ENCODE data around the gene ARHGEF12.

Gene ARHGEF12

GRCh38 chr11:120375076-120375475 lies 38.9 kb downstream of the ARHGEF12 start:
- H2BK120ac ChIP-seq (ENCODE audit: low read depth, low read length), result no peak overlapping the region
- no CpG with 5 or more reads among the region's 3 CpGs for WGBS (ENCODE audit: extremely low coverage, insufficient coverage, low lambda C conversion rate)

GRCh38 chr11:120376547-120377182 lies 40.5 kb downstream of the ARHGEF12 start:
- Histone ChIP-seq H3K4me1 (ENCODE audit: control insufficient read depth, low read depth, low read length) (no peaks in the 10 kb centered on the region), H3K27me3 (ENCODE audit: insufficient read depth, low read length, poor library complexity) (no peaks in the 10 kb centered on the region), H3K79me2 (ENCODE audit: control insufficient read depth, insufficient read depth, low read length) (peaks cover 17% of the 10 kb centered on the region), H3K27ac (ENCODE audit: low read depth, low read length) (no peak overlapping the region), H2AK5ac (ENCODE audit: low read length) (no peak overlapping the region), H3K79me1 (ENCODE audit: low read length) (peaks cover 11% of the 10 kb centered on the region), H3K18ac (ENCODE audit: low read length) (no peak overlapping the region), H2BK120ac (ENCODE audit: low read depth, low read length) (no peak overlapping the region), H2BK5ac (ENCODE audit: low read length) (no peak overlapping the region), H4K5ac (ENCODE audit: low read length) (no peak overlapping the region), H3K56ac (ENCODE audit: low read length) (no peak overlapping the region), H3K9ac (ENCODE audit: low read length) (no peak overlapping the region), H3K4ac (ENCODE audit: low read depth, low read length) (no peak overlapping the region), H3K36me3 (ENCODE audit: control insufficient read depth, insufficient read depth, low read length) (no peaks in the 10 kb centered on the region), H3K4me2 (ENCODE audit: low read length) (no peak overlapping the region), H2BK15ac (replicated peaks; ENCODE audit: low read depth) (no peak overlapping the region), H4K8ac (ENCODE audit: low read depth, low read length) (no peak overlapping the region), H3K4me3 (ENCODE audit: low read length) (no peak overlapping the region), H3K23ac (ENCODE audit: low read length) (no peak overlapping the region)
- no peak for DNase-seq
- no CpG with 5 or more reads among the region's 6 CpGs for WGBS (ENCODE audit: extremely low coverage, insufficient coverage, low lambda C conversion rate)

More at GRCh38 chr11:120375076-120375475, 38.9 kb downstream of the ARHGEF12 start:
- H3K27me3 ChIP-seq (ENCODE audit: insufficient read depth, low read length, poor library complexity), result no peaks in the 10 kb centered on the region
- no peak overlapping the region for H3K56ac ChIP-seq (ENCODE audit: low read length)
- H3K79me1 ChIP-seq (ENCODE audit: low read length), result peaks cover 6% of the 10 kb centered on the region
- DNase-seq, result no peak
- no peak overlapping the region for H3K4me2 ChIP-seq (ENCODE audit: low read length)
- no peak overlapping the region for H4K8ac ChIP-seq (ENCODE audit: low read depth, low read length)
- no peak overlapping the region for H3K23ac ChIP-seq (ENCODE audit: low read length)
- no peak overlapping the region for H3K18ac ChIP-seq (ENCODE audit: low read length)
- H2AK5ac ChIP-seq (ENCODE audit: low read length), result no peak overlapping the region
- H3K9ac ChIP-seq (ENCODE audit: low read length), result no peak overlapping the region
- H3K4me1 ChIP-seq (ENCODE audit: control insufficient read depth, low read depth, low read length), result no peaks in the 10 kb centered on the region
- H3K27ac ChIP-seq (ENCODE audit: low read depth, low read length), result no peak overlapping the region
- no peak overlapping the region for H3K4me3 ChIP-seq (ENCODE audit: low read length)
- H3K79me2 ChIP-seq (ENCODE audit: control insufficient read depth, insufficient read depth, low read length), result peaks cover 11% of the 10 kb centered on the region
- no peak overlapping the region for H2BK15ac ChIP-seq (replicated peaks; ENCODE audit: low read depth)
- no peak overlapping the region for H2BK5ac ChIP-seq (ENCODE audit: low read length)
- no peak overlapping the region for H3K4ac ChIP-seq (ENCODE audit: low read depth, low read length)
- no peak overlapping the region for H4K5ac ChIP-seq (ENCODE audit: low read length)
- no peaks in the 10 kb centered on the region for H3K36me3 ChIP-seq (ENCODE audit: control insufficient read depth, insufficient read depth, low read length)

DNA sequence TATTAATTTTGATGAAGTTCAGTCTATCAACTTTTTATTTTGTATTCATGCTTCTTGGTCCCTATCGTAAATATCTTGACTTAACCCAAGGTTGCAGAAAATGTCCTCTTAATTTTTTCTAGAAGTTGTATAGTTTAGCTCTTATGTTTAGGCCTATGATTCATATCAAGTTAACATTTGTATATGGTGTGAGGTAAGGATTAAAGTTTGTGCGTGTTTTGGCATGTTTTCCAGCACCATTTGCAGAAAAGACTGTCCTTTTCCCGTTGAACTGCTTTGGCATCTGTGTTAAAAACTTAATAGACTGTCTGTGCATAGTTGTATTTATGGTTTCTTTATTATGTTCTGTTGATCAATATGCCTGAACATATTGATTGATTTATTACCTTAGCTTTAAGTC lies 42.3 kb downstream of the ARHGEF12 start:
- Histone ChIP-seq H2BK15ac (replicated peaks; ENCODE audit: low read depth) (no peak overlapping the region), H3K4me3 (ENCODE audit: low read length) (no peak overlapping the region), H3K23ac (ENCODE audit: low read length) (no peak overlapping the region), H3K36me3 (ENCODE audit: control insufficient read depth, insufficient read depth, low read length) (no peaks in the 10 kb centered on the region), H3K4me1 (ENCODE audit: control insufficient read depth, low read depth, low read length) (no peaks in the 10 kb centered on the region), H3K56ac (ENCODE audit: low read length) (no peak overlapping the region), H2BK5ac (ENCODE audit: low read length) (no peak overlapping the region), H3K27me3 (ENCODE audit: insufficient read depth, low read length, poor library complexity) (no peaks in the 10 kb centered on the region), H2BK120ac (ENCODE audit: low read depth, low read length) (no peak overlapping the region), H3K27ac (ENCODE audit: low read depth, low read length) (no peak overlapping the region), H3K4me2 (ENCODE audit: low read length) (no peak overlapping the region), H3K18ac (ENCODE audit: low read length) (no peak overlapping the region), H4K8ac (ENCODE audit: low read depth, low read length) (no peak overlapping the region), H3K9ac (ENCODE audit: low read length) (no peak overlapping the region), H4K5ac (ENCODE audit: low read length) (no peak overlapping the region), H3K79me2 (ENCODE audit: control insufficient read depth, insufficient read depth, low read length) (peaks cover 20% of the 10 kb centered on the region), H3K79me1 (ENCODE audit: low read length) (peaks cover 13% of the 10 kb centered on the region), H3K4ac (ENCODE audit: low read depth, low read length) (no peak overlapping the region), H2AK5ac (ENCODE audit: low read length) (no peak overlapping the region)
- no peak for DNase-seq
- no CpG with 5 or more reads among the region's 3 CpGs for WGBS (ENCODE audit: extremely low coverage, insufficient coverage, low lambda C conversion rate)

DNA sequence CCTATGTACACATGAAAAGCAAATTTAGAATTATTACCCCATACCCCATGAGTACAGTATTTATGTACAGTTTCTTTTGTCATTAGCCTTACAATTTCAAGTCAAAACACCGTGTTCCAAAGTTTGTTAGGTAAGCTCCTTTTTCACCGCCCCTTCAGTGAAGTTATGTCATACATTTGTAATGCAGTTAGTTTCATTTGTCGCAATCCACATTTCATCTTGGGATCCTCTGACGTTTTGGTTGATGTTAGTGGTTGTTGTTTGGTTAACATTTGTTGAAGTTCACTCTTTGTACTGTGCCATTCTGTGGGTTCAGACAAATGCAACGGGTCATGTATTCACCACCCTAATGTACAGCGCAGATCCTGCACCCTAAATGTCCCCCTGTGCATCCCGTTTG lies 45.2 kb downstream of the ARHGEF12 start:
- H2BK120ac ChIP-seq (ENCODE audit: low read depth, low read length), result no peak overlapping the region
- WGBS (ENCODE audit: extremely low coverage, insufficient coverage, low lambda C conversion rate), result no CpG with 5 or more reads among the region's 7 CpGs
- peaks cover 14% of the 10 kb centered on the region for H3K79me1 ChIP-seq (ENCODE audit: low read length)
- H3K4me1 ChIP-seq (ENCODE audit: control insufficient read depth, low read depth, low read length), result peaks cover 6% of the 10 kb centered on the region
- H3K9ac ChIP-seq (ENCODE audit: low read length), result no peak overlapping the region
- no peak overlapping the region for H2BK5ac ChIP-seq (ENCODE audit: low read length)
- H4K5ac ChIP-seq (ENCODE audit: low read length), result no peak overlapping the region
- no peak overlapping the region for H4K8ac ChIP-seq (ENCODE audit: low read depth, low read length)
- no peak overlapping the region for H3K56ac ChIP-seq (ENCODE audit: low read length)
- no peak overlapping the region for H2BK15ac ChIP-seq (replicated peaks; ENCODE audit: low read depth)
- H3K4ac ChIP-seq (ENCODE audit: low read depth, low read length), result no peak overlapping the region
- no peak overlapping the region for H2AK5ac ChIP-seq (ENCODE audit: low read length)
- no peak overlapping the region for H3K18ac ChIP-seq (ENCODE audit: low read length)
- H3K4me2 ChIP-seq (ENCODE audit: low read length), result no peak overlapping the region
- no peak overlapping the region for H3K4me3 ChIP-seq (ENCODE audit: low read length)
- H3K36me3 ChIP-seq (ENCODE audit: control insufficient read depth, insufficient read depth, low read length), result no peaks in the 10 kb centered on the region
- H3K23ac ChIP-seq (ENCODE audit: low read length), result no peak overlapping the region
- H3K27me3 ChIP-seq (ENCODE audit: insufficient read depth, low read length, poor library complexity), result no peaks in the 10 kb centered on the region
- H3K27ac ChIP-seq (ENCODE audit: low read depth, low read length), result no peak overlapping the region
- peaks cover 19% of the 10 kb centered on the region for H3K79me2 ChIP-seq (ENCODE audit: control insufficient read depth, insufficient read depth, low read length)
- no peak for DNase-seq

GRCh38 chr11:120383518-120384155 lies 47.4 kb downstream of the ARHGEF12 start:
- H3K23ac ChIP-seq (ENCODE audit: low read length), result no peak overlapping the region
- WGBS (ENCODE audit: extremely low coverage, insufficient coverage, low lambda C conversion rate), result no CpG with 5 or more reads among the region's 4 CpGs

More at GRCh38 chr11:120383518-120384155, 47.4 kb downstream of the ARHGEF12 start:
- peaks cover 13% of the 10 kb centered on the region for H3K79me1 ChIP-seq (ENCODE audit: low read length)
- H3K56ac ChIP-seq (ENCODE audit: low read length), result no peak overlapping the region
- H3K27ac ChIP-seq (ENCODE audit: low read depth, low read length), result no peak overlapping the region
- H3K4me2 ChIP-seq (ENCODE audit: low read length), result no peak overlapping the region
- H3K4me3 ChIP-seq (ENCODE audit: low read length), result no peak overlapping the region
- no peaks in the 10 kb centered on the region for H3K27me3 ChIP-seq (ENCODE audit: insufficient read depth, low read length, poor library complexity)
- no peak overlapping the region for H4K5ac ChIP-seq (ENCODE audit: low read length)
- DNase-seq, result no peak
- no peak overlapping the region for H2BK15ac ChIP-seq (replicated peaks; ENCODE audit: low read depth)
- H3K36me3 ChIP-seq (ENCODE audit: control insufficient read depth, insufficient read depth, low read length), result no peaks in the 10 kb centered on the region
- H3K79me2 ChIP-seq (ENCODE audit: control insufficient read depth, insufficient read depth, low read length), result peaks cover 12% of the 10 kb centered on the region
- H3K4me1 ChIP-seq (ENCODE audit: control insufficient read depth, low read depth, low read length), result peaks cover 6% of the 10 kb centered on the region
- no peak overlapping the region for H3K4ac ChIP-seq (ENCODE audit: low read depth, low read length)
- no peak overlapping the region for H2BK5ac ChIP-seq (ENCODE audit: low read length)
- no peak overlapping the region for H2BK120ac ChIP-seq (ENCODE audit: low read depth, low read length)
- no peak overlapping the region for H2AK5ac ChIP-seq (ENCODE audit: low read length)
- H3K18ac ChIP-seq (ENCODE audit: low read length), result no peak overlapping the region
- no peak overlapping the region for H4K8ac ChIP-seq (ENCODE audit: low read depth, low read length)
- H3K9ac ChIP-seq (ENCODE audit: low read length), result no peak overlapping the region

Measured in mesendoderm (in vitro differentiated cells).